Measurements from ENCODE around the gene NR2C2. TPM values are rescaled to one million over a fixed set of nuclear protein-coding genes. Genes with fewer than 3 reads are reported as not detected.
A peak's percentile ranks its signal among the peaks of the same experiment; 100 is the strongest.

NR2C2 gene
- total RNA-seq, 1 donor from 2014 or later: 40.0 TPM

- H3K36me3 ChIP-seq: no peaks in the 10 kb centered on the region
- no peaks in the 10 kb centered on the region for H3K9me3 ChIP-seq
- no peaks in the 10 kb centered on the region for H3K27me3 ChIP-seq
- TF ChIP-seq POLR2A (IDR thresholded peaks at IDR 0.05): no peak
- TF ChIP-seq POLR2AphosphoS5 (IDR thresholded peaks at IDR 0.05; ENCODE audit: insufficient read depth in 1 of 2, low read depth in 1 of 2): no peak
- no peak for TF ChIP-seq CTCF (IDR thresholded peaks at IDR 0.05)
- intact Hi-C loops (cut with DNase I): no loop called here
- H3K27ac ChIP-seq: peak overlapping the region; percentile 80
- peaks cover 16% of the 10 kb centered on the region for H3K4me1 ChIP-seq
- DNase-seq (ENCODE audit: extremely low spot score in 2 of 2): no peak
- H3K4me3 ChIP-seq: peak overlapping the region; percentile 79 to 82
These were observed 118.2 kb downstream of the NR2C2 start for GRCh38 chr3:15065550-15066007.

GRCh38 chr3:15066467-15066866 is 119.1 kb downstream of the NR2C2 start:
- Histone ChIP-seq H3K9me3 (no peaks in the 10 kb centered on the region), H3K27me3 (no peaks in the 10 kb centered on the region), H3K27ac (no peak overlapping the region), H3K4me3 (no peak overlapping the region), H3K36me3 (no peaks in the 10 kb centered on the region), H3K4me1 (peaks cover 16% of the 10 kb centered on the region)
- TF ChIP-seq POLR2A (IDR thresholded peaks at IDR 0.05) (no peak), POLR2AphosphoS5 (IDR thresholded peaks at IDR 0.05; ENCODE audit: insufficient read depth in 1 of 2, low read depth in 1 of 2) (no peak), CTCF (IDR thresholded peaks at IDR 0.05) (no peak)
- DNase-seq (ENCODE audit: extremely low spot score in 2 of 2): no peak
- intact Hi-C loops (cut with DNase I): no loop called here

- Histone ChIP-seq H3K9me3 (no peaks in the 10 kb centered on the region), H3K27me3 (no peaks in the 10 kb centered on the region), H3K4me1 (peaks cover under 1% of the 10 kb centered on the region), H3K4me3 (no peak overlapping the region), H3K36me3 (peaks cover 0 to 13% of the 10 kb centered on the region in 2 donors), H3K27ac (no peak overlapping the region)
- no peak for DNase-seq (ENCODE audit: extremely low spot score in 2 of 2)
- intact Hi-C loops (cut with DNase I): no loop called here
- TF ChIP-seq POLR2A (IDR thresholded peaks at IDR 0.05) (no peak), CTCF (IDR thresholded peaks at IDR 0.05) (no peak), POLR2AphosphoS5 (IDR thresholded peaks at IDR 0.05; ENCODE audit: insufficient read depth in 1 of 2, low read depth in 1 of 2) (no peak)
These were observed 122.1 kb downstream of the NR2C2 start for GRCh38 chr3:15069441-15069840.

- H3K9me3 ChIP-seq: no peaks in the 10 kb centered on the region
- intact Hi-C loops (cut with DNase I): no loop called here
- no peak overlapping the region for H3K27ac ChIP-seq
- peaks cover 0 to 36% of the 10 kb centered on the region in 2 donors for H3K36me3 ChIP-seq
- H3K27me3 ChIP-seq: no peaks in the 10 kb centered on the region
- TF ChIP-seq POLR2AphosphoS5 (IDR thresholded peaks at IDR 0.05; ENCODE audit: insufficient read depth in 1 of 2, low read depth in 1 of 2): no peak
- no peak for TF ChIP-seq POLR2A (IDR thresholded peaks at IDR 0.05)
- TF ChIP-seq CTCF (IDR thresholded peaks at IDR 0.05): no peak
- no peak for DNase-seq (ENCODE audit: extremely low spot score in 2 of 2)
- no peaks in the 10 kb centered on the region for H3K4me1 ChIP-seq
- H3K4me3 ChIP-seq: no peak overlapping the region
These were observed 124.3 kb downstream of the NR2C2 start for GRCh38 chr3:15071699-15072098.

GRCh38 chr3:15074500-15074899 is 127.1 kb downstream of the NR2C2 start:
- Histone ChIP-seq H3K36me3 (peaks cover 0 to 58% of the 10 kb centered on the region in 2 donors), H3K9me3 (no peaks in the 10 kb centered on the region), H3K4me3 (no peak overlapping the region), H3K27ac (no peak overlapping the region), H3K27me3 (no peaks in the 10 kb centered on the region), H3K4me1 (no peaks in the 10 kb centered on the region)
- no peak for TF ChIP-seq POLR2A (IDR thresholded peaks at IDR 0.05)
- no peak for TF ChIP-seq CTCF (IDR thresholded peaks at IDR 0.05)
- no peak for TF ChIP-seq POLR2AphosphoS5 (IDR thresholded peaks at IDR 0.05; ENCODE audit: insufficient read depth in 1 of 2, low read depth in 1 of 2)
- no peak for DNase-seq (ENCODE audit: extremely low spot score in 2 of 2)
- intact Hi-C loops (cut with DNase I): no loop called here
